GM18511 (cell line): ENCODE results near the gene CLEC16A.
"Not testable (repeated sequence)": the region's sequence is repeated elsewhere in the genome, so short reads cannot be mapped to it uniquely, and the experiment has no call there.

Experiments
- ATAC-seq: cut with Tn5 transposase; IDR thresholded peaks from one replicate; pipeline ENCODE4 v1.9.1; 2021; ENCODE audit warnings: mild to moderate bottlenecking, moderate library complexity; ENCODE audit not compliant: unreplicated experiment

The CLEC16A gene

GRCh38 chr16:11093572-11094074, 149.3 kb downstream of the CLEC16A start:
- ATAC-seq: no peak

GRCh38 chr16:11094075-11094856, 149.9 kb downstream of the CLEC16A start:
- ATAC-seq: peak; percentile 84

GRCh38 chr16:11094857-11095565, 150.6 kb downstream of the CLEC16A start:
- peak; percentile 37 for ATAC-seq

GRCh38 chr16:11095935-11096334, 151.6 kb downstream of the CLEC16A start:
- no peak for ATAC-seq

GRCh38 chr16:11097094-11097786, 152.9 kb downstream of the CLEC16A start:
- ATAC-seq: no peak

- no peak for ATAC-seq
Measured at GRCh38 chr16:11097787-11098167, 153.4 kb downstream of the CLEC16A start.

DNA sequence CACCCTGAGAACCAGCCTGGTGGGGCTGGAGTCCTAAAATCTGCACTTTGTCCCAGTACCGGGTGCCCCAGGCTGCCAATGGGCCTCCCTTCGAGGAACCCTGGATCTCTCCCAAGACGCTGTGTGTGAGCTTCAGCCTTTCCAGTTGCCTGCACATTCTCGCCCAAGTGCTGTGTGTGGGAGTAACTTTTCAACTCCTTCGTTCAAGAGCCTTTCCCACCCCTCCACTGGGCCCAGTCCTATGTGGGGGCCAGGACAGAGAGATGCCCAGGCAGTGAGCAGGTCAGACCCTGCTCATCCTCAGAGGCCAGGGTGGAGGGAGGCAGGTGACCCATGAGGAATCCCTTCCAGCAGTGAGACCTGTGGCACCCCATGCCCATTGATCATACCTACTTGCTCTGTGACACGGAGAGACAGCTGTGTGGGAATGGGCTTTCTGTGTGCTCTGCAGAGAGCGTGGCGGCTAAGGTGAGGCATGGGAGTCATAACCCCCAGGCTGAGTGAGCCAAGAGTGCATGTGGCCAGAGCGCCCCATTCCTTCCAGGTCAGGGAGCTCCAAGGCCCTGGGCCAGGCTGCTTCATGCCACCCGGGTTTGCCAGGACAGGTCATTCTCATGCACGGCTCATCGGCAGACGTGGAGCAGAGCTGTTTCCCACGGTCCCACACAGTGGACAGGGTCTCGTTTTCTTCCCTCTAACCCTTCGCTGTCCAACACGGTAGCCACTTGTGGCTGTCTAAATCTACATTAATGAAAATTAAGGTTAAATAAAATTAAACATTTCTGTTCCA, 154.4 kb downstream of the CLEC16A start:
- ATAC-seq: no peak

- ATAC-seq: peak; percentile 42
Measured at GRCh38 chr16:11099672-11100205, 155.4 kb downstream of the CLEC16A start.

- peak; percentile 58 for ATAC-seq
Measured at GRCh38 chr16:11100239-11100750, 155.9 kb downstream of the CLEC16A start.

DNA sequence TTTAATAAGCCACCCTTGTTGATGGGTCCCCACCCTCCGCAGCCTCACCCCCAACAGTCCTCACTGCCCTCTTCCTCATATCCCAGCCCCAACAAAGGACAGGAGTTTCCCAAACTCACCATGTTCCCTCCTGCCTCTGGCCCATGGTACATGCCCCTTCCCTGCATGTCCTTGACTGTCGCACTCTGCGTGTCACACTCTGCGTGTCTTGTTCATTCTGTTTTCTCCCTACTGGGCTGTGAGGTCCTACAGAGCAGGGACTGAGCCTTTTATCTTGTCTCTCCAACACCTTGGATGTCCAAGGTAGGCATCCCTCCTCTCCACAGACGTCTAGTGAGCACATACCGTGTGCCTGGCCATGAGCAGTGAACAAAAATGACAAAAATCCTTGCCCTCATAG, 156.9 kb downstream of the CLEC16A start:
- no peak for ATAC-seq

DNA sequence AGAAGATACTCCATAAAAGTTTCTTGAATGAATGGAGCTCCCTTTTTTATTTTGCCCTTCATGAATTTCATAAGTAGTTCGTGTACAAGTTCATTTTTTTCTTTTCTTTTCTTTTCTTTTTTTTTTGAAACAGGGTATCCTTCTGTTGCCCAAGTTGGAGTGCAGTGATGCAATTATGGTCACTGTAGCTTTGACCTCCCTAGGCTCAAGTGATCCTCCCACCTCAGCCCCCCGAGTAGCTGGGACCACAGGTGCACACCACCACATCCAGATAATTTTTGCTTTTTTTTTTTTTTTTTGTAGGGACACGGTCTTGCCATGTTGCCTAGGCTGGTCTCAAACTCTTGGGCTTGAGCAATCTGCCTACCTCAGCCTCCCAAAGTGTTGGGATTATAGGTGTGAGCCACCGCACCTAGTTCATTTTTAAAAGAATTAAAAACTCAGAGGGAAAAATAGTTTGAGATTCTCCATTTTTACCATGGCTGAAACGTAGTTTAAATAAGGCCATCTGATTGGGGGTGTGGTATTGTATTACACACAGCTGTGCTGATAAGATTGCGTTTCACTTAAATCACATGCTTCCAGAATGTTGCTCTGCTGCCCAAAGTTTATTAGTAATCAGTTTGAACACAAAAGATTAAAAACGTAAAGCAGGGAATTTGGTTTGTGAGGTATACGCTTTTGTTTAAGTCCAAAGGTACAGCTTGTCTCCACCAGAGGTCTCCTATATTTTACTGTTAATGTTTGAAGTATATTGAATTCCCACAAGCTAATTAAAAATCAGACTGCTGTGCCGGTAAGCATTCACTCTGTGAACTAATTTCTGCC, 157.5 kb downstream of the CLEC16A start:
- ATAC-seq: no peak

DNA sequence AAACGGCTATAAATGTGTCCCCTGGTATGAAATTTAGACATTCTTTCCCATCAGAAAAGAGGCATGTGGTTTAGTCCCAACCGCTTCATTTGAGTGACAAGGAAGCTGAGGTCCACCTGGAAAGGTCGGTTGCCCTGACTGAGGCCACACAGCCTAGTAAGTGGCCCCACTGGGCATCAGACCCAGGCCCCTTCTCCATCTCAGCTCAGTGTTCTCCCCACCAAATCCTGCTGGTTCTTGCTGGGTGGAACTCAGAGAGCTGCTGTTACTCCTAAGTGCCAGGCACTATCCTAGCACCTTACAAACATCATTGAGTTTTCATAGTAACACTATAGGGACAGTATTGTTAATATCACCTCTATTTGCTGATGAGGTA, 158.1 kb downstream of the CLEC16A start:
- no peak for ATAC-seq

DNA sequence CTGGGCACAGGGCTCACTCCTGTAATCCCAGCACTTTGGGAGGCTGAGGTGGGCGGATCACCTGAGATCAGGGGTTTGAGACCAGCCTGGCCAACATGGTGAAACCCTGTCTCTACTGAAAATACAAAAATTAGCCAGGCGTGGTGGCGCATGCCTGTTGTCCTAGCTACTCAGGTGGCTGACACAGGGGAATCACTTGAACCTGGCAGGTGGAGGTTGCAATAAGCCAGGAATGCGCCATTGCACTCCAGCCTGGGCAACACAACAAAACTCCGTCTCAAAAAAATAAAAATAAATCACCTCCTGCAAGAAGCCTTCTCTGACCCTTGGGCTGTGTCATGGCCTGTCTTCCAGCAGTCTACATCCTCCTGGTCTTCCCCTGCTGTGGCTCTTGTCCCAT, 158.9 kb downstream of the CLEC16A start:
- ATAC-seq: not testable (repeated sequence)

DNA sequence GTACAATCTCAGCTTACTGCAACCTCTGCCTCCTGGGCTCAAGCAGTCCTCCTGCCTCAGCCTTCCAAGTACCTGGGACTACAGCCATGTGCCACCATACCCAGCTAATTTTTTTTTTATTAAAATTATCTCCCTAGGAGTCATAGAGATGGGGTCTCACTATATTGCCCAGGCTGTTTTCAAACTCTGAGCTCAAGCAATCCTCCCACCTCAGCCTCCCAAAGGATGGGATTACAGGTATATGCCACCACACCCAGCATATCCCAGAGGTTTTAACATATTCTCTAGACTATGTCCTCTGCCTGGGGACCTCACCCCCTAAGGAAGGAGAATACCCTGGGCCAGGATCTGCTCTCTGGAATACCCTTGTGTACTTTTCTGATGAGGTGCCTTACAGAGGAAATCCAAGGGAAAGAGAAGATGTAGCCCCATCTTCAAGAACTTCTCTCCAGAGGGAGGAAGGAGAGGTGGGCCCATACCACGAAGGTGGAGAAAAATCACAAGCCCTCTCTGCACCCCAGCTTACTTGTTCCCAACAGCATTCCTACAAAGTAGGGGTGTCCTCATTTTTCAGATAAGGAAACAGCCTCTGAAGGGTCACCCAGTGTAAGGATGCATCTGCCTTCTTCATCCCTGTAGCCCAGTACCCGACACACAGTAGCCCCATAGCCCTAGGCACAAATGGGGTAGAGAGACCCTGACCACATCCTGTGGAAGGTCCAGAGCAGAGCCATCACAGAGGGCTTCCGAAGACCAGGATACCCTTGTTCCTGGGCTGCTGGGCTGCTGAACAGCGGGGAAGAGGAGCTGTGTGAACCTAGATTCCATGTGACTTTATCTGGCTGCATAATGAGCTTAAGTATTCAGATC, 160.0 kb downstream of the CLEC16A start:
- ATAC-seq: peak; percentile 32

DNA sequence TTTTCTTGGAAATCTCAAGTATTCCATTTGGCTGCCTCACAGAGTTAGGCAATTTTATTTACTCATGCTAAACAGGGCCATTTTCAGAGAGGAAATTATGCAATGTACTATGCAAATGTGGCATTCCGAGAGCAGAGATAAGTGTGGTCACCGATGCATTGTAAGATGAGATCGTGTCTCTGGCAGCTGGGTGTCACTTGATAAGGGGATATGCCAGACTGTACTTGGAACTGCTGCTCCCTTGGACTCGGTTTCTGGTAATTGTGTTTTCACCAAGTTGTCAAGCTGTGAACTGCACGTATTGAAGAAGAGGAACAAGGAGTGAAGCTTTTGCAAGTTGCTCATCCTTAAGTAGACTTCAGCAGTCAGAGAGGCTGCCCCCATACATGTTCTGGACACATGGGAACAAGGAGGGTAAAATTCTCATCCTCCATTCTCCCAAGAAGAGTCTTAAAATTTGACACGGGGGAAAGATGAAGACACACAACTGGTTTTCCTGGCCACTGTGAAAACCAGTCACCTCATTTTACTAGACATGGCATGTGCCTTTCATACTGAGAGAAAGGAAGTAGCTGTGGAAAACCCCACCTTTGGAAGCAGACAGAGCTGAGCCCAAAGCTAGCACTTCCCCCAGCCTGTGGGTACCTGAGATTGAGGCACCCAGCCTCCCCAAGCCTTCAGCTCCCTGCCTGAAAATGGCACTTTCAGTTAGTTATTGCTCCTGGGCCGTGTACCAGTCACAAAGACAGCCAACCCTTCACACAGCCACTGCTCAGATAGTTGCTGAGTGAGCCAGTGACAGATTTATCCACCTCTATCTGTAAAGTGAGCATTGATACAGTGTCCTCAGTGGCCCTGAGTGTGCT, 160.9 kb downstream of the CLEC16A start:
- peak; percentile 74 for ATAC-seq

DNA sequence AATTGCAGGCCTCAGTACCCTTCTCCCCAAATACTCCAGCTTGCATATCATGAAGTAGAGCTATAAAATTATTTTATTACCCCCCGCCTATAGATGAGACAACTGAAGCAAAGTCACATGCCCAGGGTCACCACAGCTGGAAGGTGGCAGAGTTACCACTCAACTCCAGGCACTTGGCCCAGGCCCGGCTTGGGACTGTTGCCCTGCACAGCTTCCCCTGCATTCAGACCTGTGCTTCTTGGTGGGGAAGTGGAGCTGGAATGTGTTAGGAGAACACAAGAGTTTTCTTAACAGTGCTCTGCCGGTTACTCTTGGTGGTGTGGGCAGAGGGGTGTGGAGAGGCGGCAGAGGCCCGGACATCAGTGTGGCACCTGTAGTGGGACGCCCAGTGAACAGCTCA, 162.4 kb downstream of the CLEC16A start:
- no peak for ATAC-seq

- no peak for ATAC-seq
Measured at GRCh38 chr16:11107780-11108465, 163.6 kb downstream of the CLEC16A start.
